Measurements from ENCODE around the gene SMAD3. TPM values are rescaled to one million over a fixed set of nuclear protein-coding genes. Genes with fewer than 3 reads are reported as not detected.

The SMAD3 gene
- total and polyA plus RNA-seq, 4 donors = 4.0 to 12.2 (median 5.5) TPM

GRCh38 chr15:67127331-67127664 lies 61.9 kb downstream of the SMAD3 start:
- H3K9ac ChIP-seq (ENCODE audit: low read depth in 1 of 2, low read length in 2 of 2) = no peak overlapping the region
- 61% methylated on average over 5 of the region's 5 CpGs for WGBS
- TF ChIP-seq NR2F2 (IDR thresholded peaks at IDR 0.05) (no peak), TAF1 (conservative IDR thresholded peaks at IDR 0.05) (no peak), JUND (IDR thresholded peaks at IDR 0.05) (no peak), FOXA2 (IDR thresholded peaks at IDR 0.05) (no peak), ATF3 (IDR thresholded peaks at IDR 0.05) (no peak), EGR1 (IDR thresholded peaks at IDR 0.05; ENCODE audit: low read depth in 2 of 2) (no peak), MAX (IDR thresholded peaks at IDR 0.05) (no peak), RXRA (IDR thresholded peaks at IDR 0.05) (no peak), CTCF (IDR thresholded peaks at IDR 0.05; ENCODE audit: low read depth, low read length, missing input control) (no peak), GABPA (IDR thresholded peaks at IDR 0.05 in 1 of 2, conservative IDR thresholded peaks at IDR 0.05 in 1 of 2) (no peak), SP1 (IDR thresholded peaks at IDR 0.05) (no peak), HNF4A (conservative IDR thresholded peaks at IDR 0.05) (no peak), HNF4G (IDR thresholded peaks at IDR 0.05) (no peak), FOXA1 (IDR thresholded peaks at IDR 0.05) (no peak), YY1 (IDR thresholded peaks at IDR 0.05) (no peak), RAD21 (IDR thresholded peaks at IDR 0.05) (no peak)
- TF ChIP-seq, protein P1, sequence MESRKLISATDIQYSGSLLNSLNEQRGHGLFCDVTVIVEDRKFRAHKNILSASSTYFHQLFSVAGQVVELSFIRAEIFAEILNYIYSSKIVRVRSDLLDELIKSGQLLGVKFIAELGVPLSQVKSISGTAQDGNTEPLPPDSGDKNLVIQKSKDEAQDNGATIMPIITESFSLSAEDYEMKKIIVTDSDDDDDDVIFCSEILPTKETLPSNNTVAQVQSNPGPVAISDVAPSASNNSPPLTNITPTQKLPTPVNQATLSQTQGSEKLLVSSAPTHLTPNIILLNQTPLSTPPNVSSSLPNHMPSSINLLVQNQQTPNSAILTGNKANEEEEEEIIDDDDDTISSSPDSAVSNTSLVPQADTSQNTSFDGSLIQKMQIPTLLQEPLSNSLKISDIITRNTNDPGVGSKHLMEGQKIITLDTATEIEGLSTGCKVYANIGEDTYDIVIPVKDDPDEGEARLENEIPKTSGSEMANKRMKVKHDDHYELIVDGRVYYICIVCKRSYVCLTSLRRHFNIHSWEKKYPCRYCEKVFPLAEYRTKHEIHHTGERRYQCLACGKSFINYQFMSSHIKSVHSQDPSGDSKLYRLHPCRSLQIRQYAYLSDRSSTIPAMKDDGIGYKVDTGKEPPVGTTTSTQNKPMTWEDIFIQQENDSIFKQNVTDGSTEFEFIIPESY (IDR thresholded peaks at IDR 0.05) = no peak
- TF ChIP-seq, protein P2, sequence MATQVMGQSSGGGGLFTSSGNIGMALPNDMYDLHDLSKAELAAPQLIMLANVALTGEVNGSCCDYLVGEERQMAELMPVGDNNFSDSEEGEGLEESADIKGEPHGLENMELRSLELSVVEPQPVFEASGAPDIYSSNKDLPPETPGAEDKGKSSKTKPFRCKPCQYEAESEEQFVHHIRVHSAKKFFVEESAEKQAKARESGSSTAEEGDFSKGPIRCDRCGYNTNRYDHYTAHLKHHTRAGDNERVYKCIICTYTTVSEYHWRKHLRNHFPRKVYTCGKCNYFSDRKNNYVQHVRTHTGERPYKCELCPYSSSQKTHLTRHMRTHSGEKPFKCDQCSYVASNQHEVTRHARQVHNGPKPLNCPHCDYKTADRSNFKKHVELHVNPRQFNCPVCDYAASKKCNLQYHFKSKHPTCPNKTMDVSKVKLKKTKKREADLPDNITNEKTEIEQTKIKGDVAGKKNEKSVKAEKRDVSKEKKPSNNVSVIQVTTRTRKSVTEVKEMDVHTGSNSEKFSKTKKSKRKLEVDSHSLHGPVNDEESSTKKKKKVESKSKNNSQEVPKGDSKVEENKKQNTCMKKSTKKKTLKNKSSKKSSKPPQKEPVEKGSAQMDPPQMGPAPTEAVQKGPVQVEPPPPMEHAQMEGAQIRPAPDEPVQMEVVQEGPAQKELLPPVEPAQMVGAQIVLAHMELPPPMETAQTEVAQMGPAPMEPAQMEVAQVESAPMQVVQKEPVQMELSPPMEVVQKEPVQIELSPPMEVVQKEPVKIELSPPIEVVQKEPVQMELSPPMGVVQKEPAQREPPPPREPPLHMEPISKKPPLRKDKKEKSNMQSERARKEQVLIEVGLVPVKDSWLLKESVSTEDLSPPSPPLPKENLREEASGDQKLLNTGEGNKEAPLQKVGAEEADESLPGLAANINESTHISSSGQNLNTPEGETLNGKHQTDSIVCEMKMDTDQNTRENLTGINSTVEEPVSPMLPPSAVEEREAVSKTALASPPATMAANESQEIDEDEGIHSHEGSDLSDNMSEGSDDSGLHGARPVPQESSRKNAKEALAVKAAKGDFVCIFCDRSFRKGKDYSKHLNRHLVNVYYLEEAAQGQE (IDR thresholded peaks at IDR 0.05) = no peak
- no peaks in the 10 kb centered on the region for H3K36me3 ChIP-seq (ENCODE audit: control insufficient read depth in 4 of 4, insufficient read depth in 3 of 4, low read depth in 1 of 4, low read length in 3 of 4)
- H3K9me3 ChIP-seq (ENCODE audit: control insufficient read depth in 4 of 4, low read length in 3 of 4) = no peaks in the 10 kb centered on the region
- no peak overlapping the region for H3K4me3 ChIP-seq (ENCODE audit: low read depth in 1 of 3, low read length in 3 of 3)
- no peaks in the 10 kb centered on the region for H3K27me3 ChIP-seq (ENCODE audit: control insufficient read depth in 4 of 4, insufficient read depth in 4 of 4, low read length in 3 of 4)
- no peak for DNase-seq (ENCODE audit: low spot score)
- peaks cover 10 to 32% (median 25%) of the 10 kb centered on the region in 4 donors for H3K4me1 ChIP-seq (ENCODE audit: control insufficient read depth in 4 of 4, insufficient read depth in 4 of 4, low read length in 3 of 4)
- peak overlapping the region; percentile 55 to 82 for H3K27ac ChIP-seq (ENCODE audit: low read depth in 1 of 2, low read length in 2 of 2)

Measured in liver (tissue), 9 donors.